NT2/D1 (cell line): ENCODE results near the gene PNPLA7.

Experiments used
- DNase-seq: peaks from one replicate; pipeline ENCODE4 v3.0.0-alpha.2; 2011; ENCODE audit warnings: low read depth, low spot score
- H3K27me3 ChIP-seq: 2 replicates; pipeline ENCODE4 v1.6.0; 2011; ENCODE audit warnings: mild to moderate bottlenecking; ENCODE audit not compliant: insufficient read length, insufficient read depth
- H3K36me3 ChIP-seq: 2 replicates; pipeline ENCODE4 v1.6.1; 2011; ENCODE audit warnings: mild to moderate bottlenecking, low read length, mixed read lengths; ENCODE audit not compliant: insufficient read depth, insufficient read length
- H3K4me1 ChIP-seq: 2 replicates; pipeline ENCODE4 v1.5.1; 2011; ENCODE audit not compliant: insufficient read depth, insufficient read length
- H3K4me3 ChIP-seq: 2 replicates; pipeline ENCODE4 v1.5.1; 2011; ENCODE audit warnings: low read depth; ENCODE audit not compliant: insufficient read length
- H3K9ac ChIP-seq: 2 replicates; pipeline ENCODE4 v1.6.0; 2011; ENCODE audit warnings: low read depth; ENCODE audit not compliant: insufficient read length
- H3K9me3 ChIP-seq: 2 replicates; pipeline ENCODE4 v1.5.1; 2011; ENCODE audit warnings: mild to moderate bottlenecking, low read length; ENCODE audit not compliant: insufficient read depth
- SUZ12 ChIP-seq: IDR thresholded peaks from 2 replicates; pipeline ENCODE4 v1.6.1; 2011; ENCODE audit not compliant: insufficient read length, insufficient read depth; ENCODE audit errors: extremely low read depth
- YY1 ChIP-seq: IDR thresholded peaks from 2 replicates; pipeline ENCODE4 v1.6.1; 2011; ENCODE audit not compliant: insufficient read length, insufficient read depth
- ZNF274 ChIP-seq: IDR thresholded peaks from 2 replicates; pipeline ENCODE4 v1.6.1; 2011; ENCODE audit warnings: mild to moderate bottlenecking, low read depth, low read length

PNPLA7 gene

DNA sequence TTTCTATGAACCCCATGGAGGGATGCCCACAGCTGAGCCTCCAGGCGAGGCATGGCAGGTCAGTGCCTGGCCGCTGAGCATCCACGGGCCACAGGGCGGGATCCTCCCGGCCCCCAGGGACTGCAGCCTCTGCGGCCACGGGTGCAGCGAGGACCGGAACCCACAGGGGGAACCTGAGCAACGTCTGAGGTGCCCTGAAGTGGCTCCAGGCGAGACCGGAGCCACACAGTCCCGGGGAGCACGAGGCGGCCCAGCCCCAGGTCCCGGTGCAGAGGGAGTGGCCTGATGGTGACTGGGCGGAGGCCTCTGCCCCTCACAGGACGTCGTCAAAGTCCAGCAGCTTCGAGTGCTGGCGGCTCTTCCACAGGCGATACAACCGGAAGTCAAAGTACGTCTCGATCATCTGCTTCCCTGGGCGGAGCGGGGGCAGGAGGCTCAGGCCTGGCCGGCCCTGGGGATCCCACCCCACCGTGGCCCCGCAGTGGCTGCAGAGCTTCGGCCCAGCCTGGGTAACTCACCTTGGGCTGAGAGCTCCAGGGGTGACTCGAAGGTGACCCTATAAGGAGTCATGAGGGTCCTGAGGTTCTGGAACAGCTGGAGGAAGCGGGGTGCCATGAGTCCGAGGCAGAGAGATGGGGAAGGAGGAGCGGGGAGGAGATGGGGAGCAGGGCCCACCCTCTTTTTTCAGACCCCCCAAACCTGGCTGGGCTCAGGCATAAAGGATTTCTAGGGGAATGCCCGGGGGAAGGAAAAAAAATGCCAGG is 100.9 kb downstream of the PNPLA7 start:
- no peak for DNase-seq
- H3K9ac ChIP-seq = no peak overlapping the region
- no peak for TF ChIP-seq ZNF274
- TF ChIP-seq YY1 = no peak
- no peak for TF ChIP-seq SUZ12
- H3K9me3 ChIP-seq = no peaks in the 10 kb centered on the region
- no peaks in the 10 kb centered on the region for H3K27me3 ChIP-seq
- peaks cover 21% of the 10 kb centered on the region for H3K4me1 ChIP-seq
- peaks cover 55% of the 10 kb centered on the region for H3K36me3 ChIP-seq
- no peak overlapping the region for H3K4me3 ChIP-seq

- peaks cover 19% of the 10 kb centered on the region for H3K4me1 ChIP-seq
Measured at GRCh38 chr9:137448602-137448962, 101.6 kb downstream of the PNPLA7 start.

DNA sequence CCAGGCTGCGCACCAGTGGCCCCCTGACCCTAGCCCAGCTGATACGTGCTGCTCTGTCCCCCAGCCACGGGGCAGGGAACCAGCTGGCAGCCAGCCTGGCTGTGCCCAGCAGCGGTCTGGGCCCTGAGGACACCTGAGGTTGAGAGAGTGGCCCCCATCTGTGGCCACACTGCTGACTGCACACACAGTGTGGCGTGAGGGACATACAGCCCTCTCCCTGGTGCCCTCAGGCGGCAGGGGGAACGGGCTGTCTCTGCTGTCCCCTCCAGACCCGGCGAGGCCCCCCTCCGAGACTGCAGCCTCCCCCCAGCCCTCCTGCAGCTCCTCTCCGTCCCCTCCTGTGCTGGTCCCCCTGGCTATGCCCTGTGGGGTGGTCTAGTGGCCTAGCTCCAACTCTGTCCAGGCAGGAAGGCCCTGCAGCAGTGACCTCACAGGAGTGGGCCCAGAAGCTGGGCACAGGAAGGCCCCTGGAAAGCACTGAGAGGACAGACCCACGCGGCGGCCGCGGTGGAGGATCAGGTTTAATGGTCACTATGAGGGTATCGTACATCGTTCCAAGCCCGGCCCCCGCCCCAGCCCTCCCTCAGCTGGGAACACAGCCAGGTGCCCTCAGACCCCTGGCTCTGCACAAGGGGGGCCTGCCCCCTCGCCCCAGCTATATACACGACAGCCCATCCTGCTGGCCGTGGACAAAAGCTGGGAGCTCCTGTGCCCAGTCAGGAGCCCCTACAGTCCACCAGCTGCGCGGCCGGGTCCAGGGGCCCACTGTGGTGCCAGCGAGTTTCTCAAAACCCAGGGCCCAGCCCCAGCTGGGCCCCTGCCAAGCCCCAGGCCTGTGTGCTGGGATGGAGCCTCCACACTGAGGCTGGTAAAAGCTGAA is 102.2 kb downstream of the PNPLA7 start:
- H3K36me3 ChIP-seq = peaks cover 51% of the 10 kb centered on the region
- H3K4me3 ChIP-seq = no peak overlapping the region
- TF ChIP-seq YY1 (no peak), SUZ12 (no peak), ZNF274 (no peak)
- peaks cover 13% of the 10 kb centered on the region for H3K4me1 ChIP-seq
- no peak overlapping the region for H3K9ac ChIP-seq
- H3K9me3 ChIP-seq = no peaks in the 10 kb centered on the region
- no peaks in the 10 kb centered on the region for H3K27me3 ChIP-seq
- no peak for DNase-seq

More at GRCh38 chr9:137448602-137448962, 101.6 kb downstream of the PNPLA7 start:
- Histone ChIP-seq H3K4me3 (no peak overlapping the region), H3K9me3 (no peaks in the 10 kb centered on the region), H3K27me3 (no peaks in the 10 kb centered on the region), H3K36me3 (peaks cover 54% of the 10 kb centered on the region), H3K9ac (no peak overlapping the region)
- no peak for DNase-seq
- TF ChIP-seq YY1 (no peak), SUZ12 (no peak), ZNF274 (no peak)

DNA sequence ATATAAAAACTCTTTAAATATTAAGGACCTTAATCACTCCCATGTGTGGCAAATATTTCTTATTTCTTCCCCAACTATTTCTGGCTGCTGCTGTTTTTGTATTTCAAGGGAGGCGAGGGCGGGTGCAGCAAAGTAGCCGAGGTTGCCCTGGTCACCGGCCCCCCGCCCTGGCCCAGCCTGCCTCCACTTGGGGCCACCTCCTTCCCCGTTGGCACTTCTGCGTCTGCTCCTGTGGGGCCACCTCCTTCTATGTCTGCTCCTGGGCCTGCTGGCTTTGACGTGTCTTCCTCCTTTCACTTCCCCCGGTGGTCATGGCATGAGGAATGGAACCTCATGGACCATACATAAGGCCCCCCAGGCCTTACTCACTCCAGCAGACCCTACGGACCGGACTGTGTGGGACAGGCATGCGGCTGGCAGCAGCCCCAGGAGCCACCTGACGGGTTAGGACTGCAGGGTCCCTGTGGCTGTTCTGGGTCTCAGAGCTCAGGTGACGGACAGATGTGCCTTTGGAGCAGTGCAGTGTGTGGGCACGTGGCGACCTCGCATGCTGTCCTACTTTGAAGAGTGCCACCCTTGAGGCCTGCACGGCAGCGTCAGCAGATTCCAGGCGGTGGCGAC is 103.2 kb downstream of the PNPLA7 start:
- Histone ChIP-seq H3K9ac (no peak overlapping the region), H3K27me3 (no peaks in the 10 kb centered on the region), H3K4me3 (no peak overlapping the region), H3K4me1 (peaks cover 9% of the 10 kb centered on the region), H3K9me3 (no peaks in the 10 kb centered on the region), H3K36me3 (peaks cover 41% of the 10 kb centered on the region)
- DNase-seq = no peak
- TF ChIP-seq YY1 (no peak), ZNF274 (no peak), SUZ12 (no peak)

DNA sequence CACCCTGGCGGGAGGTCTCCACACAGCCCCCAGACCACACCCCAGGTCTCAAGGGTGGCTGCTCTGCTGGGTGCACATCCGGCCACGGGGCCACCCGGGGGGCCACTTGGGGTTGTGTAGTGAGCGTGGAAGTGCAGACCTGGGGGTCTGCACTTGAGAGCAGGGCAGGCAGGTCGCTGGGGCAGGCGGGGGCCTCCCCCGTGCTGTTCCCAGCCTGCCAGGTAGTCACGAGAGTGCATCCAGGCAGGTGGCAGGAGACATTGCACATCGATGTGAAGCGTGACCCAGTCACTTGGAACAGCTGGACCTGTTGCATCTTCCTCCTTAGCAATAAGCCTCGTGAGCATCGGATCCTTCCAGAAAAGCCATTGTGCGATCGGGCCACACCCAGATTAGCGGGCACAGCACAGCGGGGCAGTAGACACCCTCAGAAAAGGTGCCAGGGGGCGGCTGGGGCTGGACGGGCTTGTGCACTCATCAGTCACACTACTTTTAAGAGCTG is 104.2 kb downstream of the PNPLA7 start:
- no peak overlapping the region for H3K4me3 ChIP-seq
- H3K4me1 ChIP-seq = peaks cover 9% of the 10 kb centered on the region
- H3K36me3 ChIP-seq = peaks cover 38% of the 10 kb centered on the region
- DNase-seq = no peak
- no peak overlapping the region for H3K9ac ChIP-seq
- no peaks in the 10 kb centered on the region for H3K27me3 ChIP-seq
- no peak for TF ChIP-seq ZNF274
- no peak for TF ChIP-seq YY1
- H3K9me3 ChIP-seq = no peaks in the 10 kb centered on the region

- Histone ChIP-seq H3K27me3 (no peaks in the 10 kb centered on the region), H3K36me3 (peaks cover 38% of the 10 kb centered on the region), H3K9ac (no peak overlapping the region), H3K4me1 (peaks cover 9% of the 10 kb centered on the region), H3K9me3 (no peaks in the 10 kb centered on the region), H3K4me3 (no peak overlapping the region)
- no peak for DNase-seq
- TF ChIP-seq YY1 (no peak), ZNF274 (no peak), SUZ12 (no peak)
Measured at GRCh38 chr9:137445275-137445807, 104.9 kb downstream of the PNPLA7 start.
